Neutrophil (primary cell): ENCODE measurements around the gene MBLAC1.

Experiments
- H3K27ac ChIP-seq: fragments of 200-600 bp; sonication (generic); 2 replicates; pipeline ENCODE4 v1.5.1; 2016; ENCODE audit warnings: mild to moderate bottlenecking, moderate library complexity
- H3K27me3 ChIP-seq: fragments of 200-600 bp; sonication (generic); 2 replicates; pipeline ENCODE4 v1.6.0; 2016; ENCODE audit warnings: mild to moderate bottlenecking
- H3K36me3 ChIP-seq: fragments of 200-600 bp; sonication (generic); 2 replicates; pipeline ENCODE4 v1.5.1; 2017
- H3K4me1 ChIP-seq, 2 experiments: fragments of 200-600 bp in 1 of 2; sonication (generic) in 1 of 2; 1 replicate in 1 of 2; 2 replicates in 1 of 2; pipeline versions ENCODE4 v1.5.1 to v1.6.1; 2013 to 2016; ENCODE audit warnings: low read depth in 1 of 2, low read length in 1 of 2, mild to moderate bottlenecking in 1 of 2, moderate library complexity in 1 of 2; ENCODE audit not compliant: control insufficient read depth in 1 of 2, insufficient read depth in 1 of 2
- H3K4me3 ChIP-seq, 2 experiments: fragments of 200-600 bp in 1 of 2; sonication (generic) in 1 of 2; 1 replicate in 1 of 2; 2 replicates in 1 of 2; pipeline ENCODE4 v1.5.1; 2013 to 2016; ENCODE audit warnings: low read depth in 1 of 2, low read length in 1 of 2, mild to moderate bottlenecking in 1 of 2, moderate library complexity in 1 of 2
- H3K9me3 ChIP-seq: fragments of 200-600 bp; sonication (generic); 2 replicates; pipeline ENCODE4 v1.5.1; 2016
- TF ChIP-seq, protein P1 (sequence below): fragments of 200-600 bp; sonication (generic); IDR thresholded peaks from 2 replicates; pipeline ENCODE4 v1.5.1; 2016; ENCODE audit warnings: antibody characterized with exemption

The MBLAC1 gene

GRCh38 chr7:100082978-100083377, 43.8 kb upstream of the MBLAC1 start:
- H3K9me3 ChIP-seq: no peaks in the 10 kb centered on the region
- H3K4me1 ChIP-seq: peaks cover 35 to 38% of the 10 kb centered on the region in 2 experiments
- H3K36me3 ChIP-seq: peaks cover 5% of the 10 kb centered on the region
- TF ChIP-seq, protein P1, sequence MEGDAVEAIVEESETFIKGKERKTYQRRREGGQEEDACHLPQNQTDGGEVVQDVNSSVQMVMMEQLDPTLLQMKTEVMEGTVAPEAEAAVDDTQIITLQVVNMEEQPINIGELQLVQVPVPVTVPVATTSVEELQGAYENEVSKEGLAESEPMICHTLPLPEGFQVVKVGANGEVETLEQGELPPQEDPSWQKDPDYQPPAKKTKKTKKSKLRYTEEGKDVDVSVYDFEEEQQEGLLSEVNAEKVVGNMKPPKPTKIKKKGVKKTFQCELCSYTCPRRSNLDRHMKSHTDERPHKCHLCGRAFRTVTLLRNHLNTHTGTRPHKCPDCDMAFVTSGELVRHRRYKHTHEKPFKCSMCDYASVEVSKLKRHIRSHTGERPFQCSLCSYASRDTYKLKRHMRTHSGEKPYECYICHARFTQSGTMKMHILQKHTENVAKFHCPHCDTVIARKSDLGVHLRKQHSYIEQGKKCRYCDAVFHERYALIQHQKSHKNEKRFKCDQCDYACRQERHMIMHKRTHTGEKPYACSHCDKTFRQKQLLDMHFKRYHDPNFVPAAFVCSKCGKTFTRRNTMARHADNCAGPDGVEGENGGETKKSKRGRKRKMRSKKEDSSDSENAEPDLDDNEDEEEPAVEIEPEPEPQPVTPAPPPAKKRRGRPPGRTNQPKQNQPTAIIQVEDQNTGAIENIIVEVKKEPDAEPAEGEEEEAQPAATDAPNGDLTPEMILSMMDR: no peak
- H3K4me3 ChIP-seq: peak overlapping the region; percentile 76 to 80
- no peaks in the 10 kb centered on the region for H3K27me3 ChIP-seq
- peak overlapping the region; percentile 94 for H3K27ac ChIP-seq

DNA sequence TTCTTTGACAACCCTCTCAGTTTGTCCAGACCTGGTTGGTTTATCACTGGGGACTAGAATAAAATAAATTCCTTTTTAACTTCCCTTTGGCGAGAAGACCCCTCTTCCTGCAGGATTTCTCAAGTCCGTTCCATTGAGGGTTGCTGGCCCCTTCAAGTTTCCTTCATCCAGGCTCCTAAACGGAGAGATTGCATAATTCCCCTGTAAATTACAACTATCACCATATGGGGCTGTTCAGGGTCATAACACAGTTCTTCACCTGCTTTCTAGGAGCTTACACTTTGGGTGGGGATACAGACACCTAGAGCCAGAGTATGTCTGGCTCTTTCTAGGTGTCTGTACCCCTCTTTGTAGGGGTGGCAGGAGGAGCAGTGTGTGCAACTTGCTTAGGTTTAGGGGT, 41.3 kb upstream of the MBLAC1 start:
- TF ChIP-seq, protein P1: no peak
- peak overlapping the region; percentile 61 for H3K27ac ChIP-seq
- H3K9me3 ChIP-seq: no peaks in the 10 kb centered on the region
- H3K27me3 ChIP-seq: no peaks in the 10 kb centered on the region
- peaks cover 47 to 54% of the 10 kb centered on the region in 2 experiments for H3K4me1 ChIP-seq
- peaks cover 2% of the 10 kb centered on the region for H3K36me3 ChIP-seq
- H3K4me3 ChIP-seq: no peak overlapping the region

DNA sequence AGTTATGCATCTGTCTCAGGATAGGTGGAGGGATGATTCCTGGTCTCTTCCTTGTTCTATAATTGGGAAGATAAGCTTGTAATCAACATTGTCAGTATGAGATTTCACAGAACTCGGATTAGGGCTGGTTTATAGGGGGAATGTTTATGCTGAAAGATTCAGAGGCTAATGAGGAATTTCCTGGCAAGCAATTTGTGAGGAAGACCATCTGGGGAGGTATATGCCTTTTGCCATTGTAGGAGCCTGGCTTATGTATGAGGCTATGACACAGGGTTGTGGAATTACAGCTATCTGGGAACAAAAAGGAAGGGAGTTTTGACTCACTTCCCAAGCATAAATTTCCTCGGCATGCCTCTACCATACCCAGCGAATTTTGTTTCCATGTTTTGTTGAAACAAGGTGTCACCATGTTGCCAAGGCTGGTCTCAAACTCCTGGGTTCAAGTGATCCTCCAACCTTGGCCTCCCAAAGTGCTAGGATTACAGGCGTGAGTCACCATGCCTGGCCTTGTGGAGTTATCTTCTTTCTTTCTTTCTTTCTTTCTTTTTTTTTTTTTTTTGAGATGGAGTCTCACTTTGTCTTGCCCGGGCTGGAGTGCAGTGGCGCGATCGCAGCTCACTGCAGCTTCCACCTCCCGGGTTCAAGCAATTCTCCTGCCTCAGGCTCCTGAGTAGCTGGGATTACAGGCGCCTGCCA, 39.6 kb upstream of the MBLAC1 start:
- Histone ChIP-seq H3K4me3 (no peak overlapping the region), H3K27me3 (no peaks in the 10 kb centered on the region), H3K36me3 (peaks cover 19% of the 10 kb centered on the region), H3K9me3 (no peaks in the 10 kb centered on the region), H3K4me1 (peaks cover 35 to 45% of the 10 kb centered on the region in 2 experiments), H3K27ac (no peak overlapping the region)
- TF ChIP-seq, protein P1: no peak

DNA sequence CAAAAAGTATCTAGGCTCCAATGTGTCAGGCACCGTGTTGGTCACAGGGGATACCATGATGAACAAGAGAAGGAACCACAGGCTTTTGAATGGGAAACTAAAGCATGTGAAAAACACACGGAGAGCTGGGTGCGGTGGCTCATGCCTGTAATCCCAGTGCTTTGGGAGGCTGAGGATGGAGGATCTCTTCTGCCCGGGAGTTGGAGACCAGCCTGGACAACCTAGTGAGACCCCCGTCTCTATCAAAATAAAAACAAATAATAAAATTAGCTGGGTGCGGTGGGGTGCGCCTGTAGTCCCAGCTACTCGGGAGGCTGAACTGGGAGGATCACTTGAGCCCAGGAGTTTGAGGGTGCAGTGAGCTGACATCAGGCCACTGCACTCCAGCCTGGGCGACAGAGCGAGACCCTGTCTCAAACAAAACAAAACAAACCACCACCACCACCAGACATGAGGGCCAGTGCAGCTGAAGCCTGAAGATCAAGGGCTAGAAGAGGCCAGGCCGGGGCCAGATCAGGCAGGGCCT, 38.6 kb upstream of the MBLAC1 start:
- TF ChIP-seq, protein P1: no peak
- Histone ChIP-seq H3K27ac (peak overlapping the region; percentile 70), H3K27me3 (no peaks in the 10 kb centered on the region), H3K4me3 (peak overlapping the region; percentile 90 to 92), H3K36me3 (peaks cover 28% of the 10 kb centered on the region), H3K4me1 (peaks cover 28 to 35% of the 10 kb centered on the region in 2 experiments), H3K9me3 (no peaks in the 10 kb centered on the region)

DNA sequence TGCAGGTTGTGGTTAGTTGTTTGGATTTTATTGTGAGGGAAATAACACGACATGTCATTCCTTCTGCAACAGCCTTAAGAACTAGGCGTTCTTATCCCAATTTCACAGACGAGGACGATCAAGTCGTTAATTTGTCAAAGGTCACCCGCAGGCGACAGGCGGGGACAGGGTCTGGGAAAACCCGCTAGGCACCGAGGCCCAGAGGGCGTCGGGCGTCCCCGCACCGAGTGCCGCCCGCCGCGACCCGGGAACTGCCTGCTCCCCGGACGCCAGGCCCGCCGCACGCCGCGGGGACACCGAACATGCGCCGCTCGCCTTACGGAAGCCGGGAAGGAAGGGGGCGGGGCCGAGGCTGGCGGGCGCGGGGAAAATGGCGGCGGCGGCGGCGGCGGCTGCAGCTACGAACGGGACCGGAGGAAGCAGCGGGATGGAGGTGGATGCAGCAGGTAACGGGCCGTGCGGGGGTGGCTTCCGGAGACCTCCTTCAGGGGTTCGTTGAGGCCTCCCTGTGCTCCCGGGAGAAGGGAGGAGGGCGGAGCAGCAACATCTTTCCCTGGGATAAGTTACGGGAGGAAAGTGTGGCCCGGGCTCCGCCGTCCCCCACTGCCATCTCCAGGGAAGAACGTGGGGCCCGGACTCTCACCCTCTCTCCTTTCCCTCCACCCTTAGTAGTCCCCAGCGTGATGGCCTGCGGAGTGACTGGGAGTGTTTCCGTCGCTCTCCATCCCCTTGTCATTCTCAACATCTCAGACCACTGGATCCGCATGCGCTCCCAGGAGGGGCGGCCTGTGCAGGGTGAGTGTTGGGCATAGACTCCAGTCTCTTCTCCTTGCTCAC, 37.9 kb upstream of the MBLAC1 start, which contains the start of gene COPS6:
TSS of gene COPS6 (plus strand) at position 349 of the 837 bp plus-strand sequence. CDS start at position 371, 22 bp downstream.
- peak within 1 kb of the TSS; percentile 90 to 92 for H3K4me3 ChIP-seq
- no peaks in the 10 kb centered on the region for H3K9me3 ChIP-seq
- peaks cover 26 to 31% of the 10 kb centered on the region in 2 experiments for H3K4me1 ChIP-seq
- H3K36me3 ChIP-seq: peaks cover 35% of the 10 kb centered on the region
- TF ChIP-seq, protein P1: peak; percentile 33
- no peaks in the 10 kb centered on the region for H3K27me3 ChIP-seq
- peak within 1 kb of the TSS; percentile 70 for H3K27ac ChIP-seq
